Adrenal gland (tissue), 5 donors: ENCODE measurements around the gene PABPC1L.

ENCODE experiments used
- POLR2A ChIP-seq, 2 donors: fragments of 450-650 bp; IDR thresholded peaks; one replicate each; pipeline ENCODE4 v1.6.1; 2017; ENCODE audit warnings: antibody characterized with exemption in 2 of 2, mild to moderate bottlenecking in 2 of 2, moderate library complexity in 1 of 2
- TF ChIP-seq, protein P1 (sequence below), 6 experiments: fragments of 450-650 bp in 4 of 6; fragments of 200-600 bp in 2 of 6; sonication (generic) in 1 of 6; IDR thresholded peaks; 1 replicate in 5 of 6; 2 replicates in 1 of 6; pipeline versions ENCODE4 v1.5.1 to v1.8.0; 2016 to 2021; ENCODE audit warnings: antibody characterized with exemption in 6 of 6, mild to moderate bottlenecking in 2 of 6, moderate library complexity in 1 of 6
- donor health status: DM: no; HTN: no; CAD: no.

DNA sequence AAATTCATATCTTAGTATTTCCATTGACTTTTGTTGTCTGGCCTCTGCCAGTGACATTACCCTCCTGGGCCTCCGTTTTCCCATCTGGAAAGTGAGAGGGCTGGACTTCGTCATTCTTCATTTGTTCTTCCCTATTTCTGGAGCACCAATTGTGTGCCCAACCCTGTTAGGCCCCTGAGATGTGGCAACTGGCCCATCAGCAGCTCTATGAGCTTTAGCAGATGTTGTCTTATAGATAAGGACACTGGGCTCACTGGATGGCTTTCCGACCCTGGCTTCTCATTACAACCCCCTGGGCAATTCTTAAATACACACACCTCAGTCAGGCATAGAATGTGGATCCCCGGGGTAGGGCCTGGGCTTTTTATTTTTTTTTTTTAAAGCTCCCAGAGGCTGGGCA, 14.7 kb downstream of the PABPC1L start:
- TF ChIP-seq, protein P1, sequence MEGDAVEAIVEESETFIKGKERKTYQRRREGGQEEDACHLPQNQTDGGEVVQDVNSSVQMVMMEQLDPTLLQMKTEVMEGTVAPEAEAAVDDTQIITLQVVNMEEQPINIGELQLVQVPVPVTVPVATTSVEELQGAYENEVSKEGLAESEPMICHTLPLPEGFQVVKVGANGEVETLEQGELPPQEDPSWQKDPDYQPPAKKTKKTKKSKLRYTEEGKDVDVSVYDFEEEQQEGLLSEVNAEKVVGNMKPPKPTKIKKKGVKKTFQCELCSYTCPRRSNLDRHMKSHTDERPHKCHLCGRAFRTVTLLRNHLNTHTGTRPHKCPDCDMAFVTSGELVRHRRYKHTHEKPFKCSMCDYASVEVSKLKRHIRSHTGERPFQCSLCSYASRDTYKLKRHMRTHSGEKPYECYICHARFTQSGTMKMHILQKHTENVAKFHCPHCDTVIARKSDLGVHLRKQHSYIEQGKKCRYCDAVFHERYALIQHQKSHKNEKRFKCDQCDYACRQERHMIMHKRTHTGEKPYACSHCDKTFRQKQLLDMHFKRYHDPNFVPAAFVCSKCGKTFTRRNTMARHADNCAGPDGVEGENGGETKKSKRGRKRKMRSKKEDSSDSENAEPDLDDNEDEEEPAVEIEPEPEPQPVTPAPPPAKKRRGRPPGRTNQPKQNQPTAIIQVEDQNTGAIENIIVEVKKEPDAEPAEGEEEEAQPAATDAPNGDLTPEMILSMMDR (IDR thresholded peaks at IDR 0.05) = no peak
- TF ChIP-seq POLR2A (IDR thresholded peaks at IDR 0.05) = no peak
